HG03439 (cell line): Measurements from ENCODE around the gene ISL2.

Source experiments
- ATAC-seq: cut with Tn5 transposase; IDR thresholded peaks from one replicate; pipeline ENCODE4 v1.9.1; 2021; ENCODE audit warnings: mild to moderate bottlenecking, moderate library complexity; ENCODE audit not compliant: unreplicated experiment

Gene ISL2

GRCh38 chr15:76368122-76368621 is 31.6 kb downstream of the ISL2 start:
- no peak for ATAC-seq

GRCh38 chr15:76376029-76376428 is 39.5 kb downstream of the ISL2 start:
- no peak for ATAC-seq

- no peak for ATAC-seq
Observed at GRCh38 chr15:76376816-76377215, 40.2 kb downstream of the ISL2 start.

- ATAC-seq = no peak
Observed at GRCh38 chr15:76377217-76377616, 40.6 kb downstream of the ISL2 start.

GRCh38 chr15:76377751-76378150 is 41.2 kb downstream of the ISL2 start:
- no peak for ATAC-seq

GRCh38 chr15:76378691-76379090 is 42.1 kb downstream of the ISL2 start:
- ATAC-seq = no peak

- no peak for ATAC-seq
Observed at GRCh38 chr15:76380249-76380648, 43.7 kb downstream of the ISL2 start.

GRCh38 chr15:76381366-76381765 is 44.8 kb downstream of the ISL2 start:
- ATAC-seq = no peak

GRCh38 chr15:76382987-76383728 is 46.6 kb downstream of the ISL2 start:
- no peak for ATAC-seq

- ATAC-seq = no peak
Observed at GRCh38 chr15:76384409-76384808, 47.8 kb downstream of the ISL2 start.

GRCh38 chr15:76386178-76386577 is 49.6 kb downstream of the ISL2 start:
- no peak for ATAC-seq

- no peak for ATAC-seq
Observed at GRCh38 chr15:76386926-76387325, 50.4 kb downstream of the ISL2 start.

GRCh38 chr15:76390571-76390970 is 54.0 kb downstream of the ISL2 start:
- ATAC-seq = no peak

GRCh38 chr15:76391309-76391708 is 54.7 kb downstream of the ISL2 start:
- ATAC-seq = no peak

GRCh38 chr15:76391847-76392246 is 55.3 kb downstream of the ISL2 start:
- no peak for ATAC-seq
